B cell (primary cell): ENCODE measurements around the gene IL22RA2. TPM values are rescaled to one million over a fixed set of nuclear protein-coding genes. Genes with fewer than 3 reads are reported as not detected.

Experiments
- ATAC-seq: fragments of 200-7000 bp; cut with Tn5 transposase; one replicate; pipeline ENCODE4 v1.10.0; 2021; ENCODE audit warnings: low read depth, mild to moderate bottlenecking, moderate number of reproducible peaks, moderate library complexity
- CTCF ChIA-PET: fragments of 350-600 bp; sonication (Branson Sonifier 250); formaldehyde crosslinking; loops from one replicate; lab custom pipeline; 2021; ENCODE audit warnings: antibody characterized with exemption, inconsistent platforms; lab: Charles Lee
- POLR2A ChIA-PET: fragments of 350-600 bp; sonication (Branson Sonifier 250); formaldehyde crosslinking; loops from one replicate; lab custom pipeline; 2021; ENCODE audit warnings: antibody characterized with exemption; lab: Charles Lee
- DNase-seq: peaks from one replicate; pipeline ENCODE4 v3.0.0; 2013
- H2AFZ ChIP-seq: 2 replicates; pipeline ENCODE4 v1.6.1; 2012; ENCODE audit warnings: mild to moderate bottlenecking, low read depth, low read length; ENCODE audit not compliant: insufficient read depth, poor library complexity, severe bottlenecking
- H3K27ac ChIP-seq, 2 donors: 1 replicate in 1 of 2; 2 replicates in 1 of 2; pipeline ENCODE4 v1.5.1; 2012 to 2013; ENCODE audit warnings: low read length in 2 of 2, mild to moderate bottlenecking in 2 of 2, moderate library complexity in 1 of 2
- H3K27me3 ChIP-seq, 4 experiments: fragments of 200-600 bp in 1 of 4; sonication (generic) in 1 of 4; replicated peaks in 1 of 4; 1 replicate in 2 of 4; 2 replicates in 2 of 4; pipeline versions ENCODE4 v1.6.1 to v1.7.0; 2013 to 2016; ENCODE audit warnings: low read length in 3 of 4, mild to moderate bottlenecking in 2 of 4, mixed read lengths in 1 of 4, moderate library complexity in 1 of 4; ENCODE audit not compliant: insufficient read depth in 4 of 4, control insufficient read depth in 3 of 4; ENCODE audit errors: control extremely low read depth in 1 of 4
- H3K36me3 ChIP-seq, 2 experiments: replicated peaks in 1 of 2; 1 replicate in 1 of 2; 2 replicates in 1 of 2; pipeline versions ENCODE4 v1.6.1 to v1.7.1; 2013; ENCODE audit warnings: low read length in 1 of 2; ENCODE audit not compliant: insufficient read depth in 2 of 2, control insufficient read depth in 1 of 2; ENCODE audit errors: control extremely low read depth in 1 of 2, extremely low read depth in 1 of 2
- H3K4me1 ChIP-seq, 2 donors: fragments of 200-600 bp in 1 of 2; sonication (generic) in 1 of 2; 1 replicate in 1 of 2; 2 replicates in 1 of 2; pipeline versions ENCODE4 v1.5.1 to v1.6.1; 2013 to 2017; ENCODE audit warnings: low read length in 2 of 2; ENCODE audit not compliant: control insufficient read depth in 2 of 2, insufficient read depth in 2 of 2
- H3K4me2 ChIP-seq: replicated peaks from 2 replicates; pipeline ENCODE3; 2012; ENCODE audit warnings: mild to moderate bottlenecking, low read depth, low read length; ENCODE audit not compliant: poor library complexity, severe bottlenecking
- H3K4me3 ChIP-seq, 5 experiments: fragments of 200-600 bp in 1 of 5; sonication (generic) in 1 of 5; 1 replicate in 3 of 5; 2 replicates in 2 of 5; pipeline versions ENCODE4 v1.5.1 to v1.7.0; 2011 to 2016; ENCODE audit warnings: low read length in 4 of 5, mild to moderate bottlenecking in 4 of 5, low read depth in 2 of 5, control low read depth in 1 of 5, moderate library complexity in 1 of 5; ENCODE audit not compliant: insufficient read depth in 1 of 5; ENCODE audit errors: control extremely low read depth in 1 of 5, extremely low read depth in 1 of 5
- H3K79me2 ChIP-seq: fragments of 200-600 bp; sonication (generic); one replicate; pipeline ENCODE4 v1.6.0; 2016; ENCODE audit warnings: low read length; ENCODE audit not compliant: control insufficient read depth, insufficient read depth
- H3K9ac ChIP-seq: fragments of 200-600 bp; sonication (generic); 2 replicates; pipeline ENCODE4 v1.6.1; 2017; ENCODE audit warnings: mild to moderate bottlenecking, low read length, moderate library complexity
- H3K9me3 ChIP-seq, 3 donors: one replicate each; pipeline versions ENCODE4 v1.6.1 to v1.7.1; 2013; ENCODE audit warnings: low read length in 2 of 3; ENCODE audit not compliant: control insufficient read depth in 2 of 3, insufficient read depth in 1 of 3; ENCODE audit errors: control extremely low read depth in 1 of 3
- H4K20me1 ChIP-seq: 2 replicates; pipeline ENCODE4 v1.6.0; 2012; ENCODE audit warnings: mild to moderate bottlenecking, low read length; ENCODE audit not compliant: insufficient read depth, control insufficient read depth, poor library complexity, severe bottlenecking
- H3K27ac Mint-ChIP-seq: one replicate; pipeline ENCODE4 v1.8.0; 2021; ENCODE audit warnings: mixed read lengths
- H3K27me3 Mint-ChIP-seq: one replicate; pipeline ENCODE4 v1.8.0; 2021; ENCODE audit warnings: mixed read lengths
- H3K4me1 Mint-ChIP-seq: one replicate; pipeline ENCODE4 v1.8.0; 2021; ENCODE audit warnings: mixed read lengths
- H3K4me3 Mint-ChIP-seq: one replicate; pipeline ENCODE4 v1.8.0; 2021; ENCODE audit warnings: mixed read lengths
- H3K9me3 Mint-ChIP-seq: one replicate; pipeline ENCODE4 v1.8.0; 2022; ENCODE audit warnings: mixed read lengths; ENCODE audit not compliant: insufficient read depth
- CTCF ChIP-seq: fragments of 200-600 bp; IDR thresholded peaks from one replicate; pipeline ENCODE4 v1.8.0; 2022; ENCODE audit warnings: antibody characterized with exemption, mild to moderate bottlenecking
- WGBS: methylation state at CpG from one replicate; pipeline ENCODE4 v1.1.5; 2013; ENCODE audit warnings: missing lambda C conversion rate; ENCODE audit not compliant: insufficient coverage; 5-methylcytosine and 5-hydroxymethylcytosine counted together
- intact Hi-C: fragments of 100-400 bp; cut with micrococcal nuclease; formaldehyde crosslinking; loops from one replicate; pipeline ENCODE4 v1.10.0; 2022
- polyA plus RNA-seq: library from polyadenylated mRNA; depleted of rRNA; stranded (reverse); fragments of >200 nt; gene quantifications from 2 replicates; pipeline ENCODE4 v1.2.3, GENCODE V29; 2012
- total RNA-seq, 2 donors: library from RNA; stranded (reverse); fragments of 120-200 nt in 1 of 2; gene quantifications; 1 replicate in 1 of 2; 2 replicates in 1 of 2; pipeline versions ENCODE4 v1.2.3 to v1.2.4, GENCODE V29; 2013 to 2022

IL22RA2 gene
- total and polyA plus RNA-seq, 2 donors (not counting 1 experiment from before 2014, with no cell fraction given) = not detected

GRCh38 chr6:137197684-137198645 lies 24.5 kb upstream of the IL22RA2 start:
- TF ChIP-seq CTCF = no peak
- intact Hi-C loops = no loop called here
- H2AFZ ChIP-seq = no peak overlapping the region
- H3K9ac ChIP-seq = no peak overlapping the region
- no peak overlapping the region for H3K4me3 Mint-ChIP-seq
- no peaks in the 10 kb centered on the region for H4K20me1 ChIP-seq
- no peak for ATAC-seq
- no peak overlapping the region for H3K4me2 ChIP-seq
- POLR2A ChIA-PET = no interaction called here
- WGBS = 100% methylated on average over 3 of the region's 11 CpGs
- H3K36me3 ChIP-seq = peaks cover 10 to 42% of the 10 kb centered on the region in 2 experiments
- H3K27ac ChIP-seq = peak overlapping the region in 1 of 2 donors; percentile 1
- peaks cover 23% of the 10 kb centered on the region for H3K4me1 Mint-ChIP-seq
- no peak for DNase-seq
- no peaks in the 10 kb centered on the region for H3K27me3 ChIP-seq
- H3K27ac Mint-ChIP-seq = no peak overlapping the region
- no peaks in the 10 kb centered on the region for H3K27me3 Mint-ChIP-seq
- CTCF ChIA-PET = interaction anchor here (1.2 to 5.2 kb wide), 3 partner anchors 32 to 102 kb away, joined by 3 to 66 read pairs (median 12); no protein-coding TSS in a partner anchor
- H3K9me3 Mint-ChIP-seq = no peaks in the 10 kb centered on the region
- H3K4me3 ChIP-seq = no peak overlapping the region
- peaks cover 9% of the 10 kb centered on the region for H3K79me2 ChIP-seq
- peaks cover 2 to 8% of the 10 kb centered on the region in 2 donors for H3K4me1 ChIP-seq
- peaks cover 0 to 1% (median 0%) of the 10 kb centered on the region in 3 donors for H3K9me3 ChIP-seq
